Vagina (tissue), 2 donors: ENCODE results near the gene RHOBTB3.

Experiments used
- CTCF ChIP-seq, 3 experiments: fragments of 450-650 bp in 2 of 3; fragments of 200-600 bp in 1 of 3; sonication (generic) in 1 of 3; IDR thresholded peaks; one replicate each; pipeline ENCODE4 v1.5.1; 2017 to 2019; ENCODE audit warnings: antibody characterized with exemption in 3 of 3, mild to moderate bottlenecking in 2 of 3, moderate library complexity in 2 of 3
- POLR2A ChIP-seq, 2 donors: fragments of 450-650 bp; IDR thresholded peaks; one replicate each; pipeline ENCODE4 v1.6.1; 2017; ENCODE audit warnings: antibody characterized with exemption in 2 of 2, mild to moderate bottlenecking in 2 of 2, moderate library complexity in 2 of 2

- TF ChIP-seq CTCF (IDR thresholded peaks at IDR 0.05) (no peak), POLR2A (IDR thresholded peaks at IDR 0.05) (no peak)
Measured at GRCh38 chr5:95711501-95712346, 19.4 kb upstream of the RHOBTB3 start.
